ENCODE measurements around the gene DPH2. TPM values are rescaled to one million over a fixed set of nuclear protein-coding genes. Genes with fewer than 3 reads are reported as not detected.

DPH2 gene
- total RNA-seq, 2 donors from 2014 or later, result 21.4 to 31.0 TPM

- Mint-ChIP-seq H3K27ac (no peak overlapping the region), H3K27me3 (ENCODE audit: low read depth) (no peaks in the 10 kb centered on the region), H3K4me3 (peak overlapping the region; percentile 20 to 80), H3K36me3 (ENCODE audit: insufficient read depth in 2 of 2) (peaks cover 15 to 32% of the 10 kb centered on the region in 2 donors), H3K4me1 (ENCODE audit: low read depth) (peaks cover 63% of the 10 kb centered on the region), H3K9me3 (no peaks in the 10 kb centered on the region)
- DNase-seq, result no peak
- no peak for ATAC-seq (replicated peaks in 1 of 2)
Observed at GRCh38 chr1:43977376-43978263, 7.8 kb downstream of the DPH2 start.

GRCh38 chr1:43978264-43978550 lies 8.4 kb downstream of the DPH2 start:
- Mint-ChIP-seq H3K4me1 (ENCODE audit: low read depth) (peaks cover 59% of the 10 kb centered on the region), H3K9me3 (no peaks in the 10 kb centered on the region), H3K36me3 (ENCODE audit: insufficient read depth in 2 of 2) (peaks cover 15 to 30% of the 10 kb centered on the region in 2 donors), H3K27ac (no peak overlapping the region), H3K27me3 (ENCODE audit: low read depth) (no peaks in the 10 kb centered on the region), H3K4me3 (peak overlapping the region; percentile 20 to 80)
- DNase-seq (no peak), ATAC-seq (replicated peaks in 1 of 2) (no peak)

GRCh38 chr1:43978551-43979260 lies 8.9 kb downstream of the DPH2 start, which contains the start of gene B4GALT2:
B4GALT2 (plus strand) TSS chr1:43979210; CDS start chr1:43981161, 1,951 bp downstream.
- no peaks in the 10 kb centered on the region for H3K27me3 Mint-ChIP-seq (ENCODE audit: low read depth)
- DNase-seq (peak; percentile 56 to 69), ATAC-seq (replicated peaks in 1 of 2) (peak; percentile 8 to 25)
- H3K27ac Mint-ChIP-seq, result peak within 1 kb of the TSS; percentile 49
- peak within 1 kb of the TSS; percentile 88 for H3K4me3 Mint-ChIP-seq
- peaks cover 15 to 25% of the 10 kb centered on the region in 2 donors for H3K36me3 Mint-ChIP-seq (ENCODE audit: insufficient read depth in 2 of 2)
- H3K9me3 Mint-ChIP-seq, result no peaks in the 10 kb centered on the region
- peaks cover 54% of the 10 kb centered on the region for H3K4me1 Mint-ChIP-seq (ENCODE audit: low read depth)

GRCh38 chr1:43979261-43979527 lies 9.4 kb downstream of the DPH2 start:
- H3K36me3 Mint-ChIP-seq (ENCODE audit: insufficient read depth in 2 of 2), result peaks cover 15 to 25% of the 10 kb centered on the region in 2 donors
- no peak overlapping the region for H3K4me3 Mint-ChIP-seq
- no peak for DNase-seq
- no peak for ATAC-seq (replicated peaks in 1 of 2)
- H3K27ac Mint-ChIP-seq, result no peak overlapping the region
- H3K4me1 Mint-ChIP-seq (ENCODE audit: low read depth), result peaks cover 50% of the 10 kb centered on the region
- H3K27me3 Mint-ChIP-seq (ENCODE audit: low read depth), result no peaks in the 10 kb centered on the region
- H3K9me3 Mint-ChIP-seq, result no peaks in the 10 kb centered on the region

- peaks cover 47% of the 10 kb centered on the region for H3K4me1 Mint-ChIP-seq (ENCODE audit: low read depth)
- no peaks in the 10 kb centered on the region for H3K9me3 Mint-ChIP-seq
- peak overlapping the region; percentile 88 for H3K4me3 Mint-ChIP-seq
- DNase-seq (peak; percentile 50 to 52), ATAC-seq (replicated peaks in 1 of 2) (peak; percentile 23)
- peak overlapping the region; percentile 49 for H3K27ac Mint-ChIP-seq
- H3K27me3 Mint-ChIP-seq (ENCODE audit: low read depth), result no peaks in the 10 kb centered on the region
- H3K36me3 Mint-ChIP-seq (ENCODE audit: insufficient read depth in 2 of 2), result peaks cover 15 to 25% of the 10 kb centered on the region in 2 donors
Observed at GRCh38 chr1:43979528-43980254, 9.9 kb downstream of the DPH2 start.

- ATAC-seq (replicated peaks in 1 of 2), result no peak
- Mint-ChIP-seq H3K27me3 (ENCODE audit: low read depth) (no peaks in the 10 kb centered on the region), H3K9me3 (no peaks in the 10 kb centered on the region), H3K4me3 (peak overlapping the region; percentile 88), H3K36me3 (ENCODE audit: insufficient read depth in 2 of 2) (peaks cover 15 to 25% of the 10 kb centered on the region in 2 donors), H3K4me1 (ENCODE audit: low read depth) (peaks cover 46% of the 10 kb centered on the region), H3K27ac (no peak overlapping the region)
- no peak for DNase-seq
Observed at GRCh38 chr1:43980255-43981134, 10.7 kb downstream of the DPH2 start.

GRCh38 chr1:43981135-43981491 lies 11.3 kb downstream of the DPH2 start:
- DNase-seq, result no peak
- no peak for ATAC-seq (replicated peaks in 1 of 2)
- H3K36me3 Mint-ChIP-seq (ENCODE audit: insufficient read depth in 2 of 2), result peaks cover 15 to 25% of the 10 kb centered on the region in 2 donors
- no peaks in the 10 kb centered on the region for H3K27me3 Mint-ChIP-seq (ENCODE audit: low read depth)
- H3K4me3 Mint-ChIP-seq, result peak overlapping the region in 1 of 2 donors; percentile 88
- peaks cover 40% of the 10 kb centered on the region for H3K4me1 Mint-ChIP-seq (ENCODE audit: low read depth)
- H3K27ac Mint-ChIP-seq, result no peak overlapping the region
- H3K9me3 Mint-ChIP-seq, result no peaks in the 10 kb centered on the region

GRCh38 chr1:43981636-43982035 lies 11.8 kb downstream of the DPH2 start:
- peaks cover 12 to 22% of the 10 kb centered on the region in 2 donors for H3K36me3 Mint-ChIP-seq (ENCODE audit: insufficient read depth in 2 of 2)
- ATAC-seq (replicated peaks in 1 of 2) (no peak), DNase-seq (no peak)
- peaks cover 35% of the 10 kb centered on the region for H3K4me1 Mint-ChIP-seq (ENCODE audit: low read depth)
- H3K9me3 Mint-ChIP-seq, result no peaks in the 10 kb centered on the region
- H3K27ac Mint-ChIP-seq, result no peak overlapping the region
- H3K27me3 Mint-ChIP-seq (ENCODE audit: low read depth), result no peaks in the 10 kb centered on the region
- no peak overlapping the region for H3K4me3 Mint-ChIP-seq

- no peak for ATAC-seq (replicated peaks in 1 of 2)
- Mint-ChIP-seq H3K36me3 (ENCODE audit: insufficient read depth in 2 of 2) (peaks cover 11 to 16% of the 10 kb centered on the region in 2 donors), H3K27ac (no peak overlapping the region), H3K4me3 (no peak overlapping the region), H3K27me3 (ENCODE audit: low read depth) (no peaks in the 10 kb centered on the region), H3K9me3 (no peaks in the 10 kb centered on the region), H3K4me1 (ENCODE audit: low read depth) (peaks cover 29% of the 10 kb centered on the region)
- DNase-seq, result no peak
Observed at GRCh38 chr1:43982241-43982640, 12.4 kb downstream of the DPH2 start.

GRCh38 chr1:43982808-43983207 lies 13.0 kb downstream of the DPH2 start:
- Mint-ChIP-seq H3K9me3 (no peaks in the 10 kb centered on the region), H3K27me3 (ENCODE audit: low read depth) (no peaks in the 10 kb centered on the region)

GRCh38 chr1:43983253-43983899 lies 13.6 kb downstream of the DPH2 start:
- no peak overlapping the region for H3K27ac Mint-ChIP-seq
- peaks cover 17% of the 10 kb centered on the region for H3K4me1 Mint-ChIP-seq (ENCODE audit: low read depth)

More at GRCh38 chr1:43982808-43983207, 13.0 kb downstream of the DPH2 start:
- DNase-seq (no peak), ATAC-seq (replicated peaks in 1 of 2) (no peak)
- Mint-ChIP-seq H3K4me1 (ENCODE audit: low read depth) (peaks cover 23% of the 10 kb centered on the region), H3K4me3 (no peak overlapping the region), H3K36me3 (ENCODE audit: insufficient read depth in 2 of 2) (peaks cover 5 to 10% of the 10 kb centered on the region in 2 donors), H3K27ac (no peak overlapping the region)

GRCh38 chr1:43984855-43985254 lies 15.0 kb downstream of the DPH2 start:
- no peak for DNase-seq
- no peak overlapping the region for H3K27ac Mint-ChIP-seq
- no peaks in the 10 kb centered on the region for H3K27me3 Mint-ChIP-seq (ENCODE audit: low read depth)
- peaks cover 11% of the 10 kb centered on the region for H3K4me1 Mint-ChIP-seq (ENCODE audit: low read depth)
- no peak for ATAC-seq (replicated peaks in 1 of 2)
- no peak overlapping the region for H3K4me3 Mint-ChIP-seq
- H3K9me3 Mint-ChIP-seq, result no peaks in the 10 kb centered on the region
- peaks cover 3 to 5% of the 10 kb centered on the region in 2 donors for H3K36me3 Mint-ChIP-seq (ENCODE audit: insufficient read depth in 2 of 2)

More at GRCh38 chr1:43983253-43983899, 13.6 kb downstream of the DPH2 start:
- no peak for DNase-seq
- Mint-ChIP-seq H3K4me3 (no peak overlapping the region), H3K9me3 (no peaks in the 10 kb centered on the region), H3K27me3 (ENCODE audit: low read depth) (no peaks in the 10 kb centered on the region), H3K36me3 (ENCODE audit: insufficient read depth in 2 of 2) (peaks cover 4 to 9% of the 10 kb centered on the region in 2 donors)
- ATAC-seq (replicated peaks in 1 of 2), result no peak

Measured in activated T-cell treated with anti-CD3 and anti-CD28 coated beads, Interleukin-2, amount 50 U/mL, for 72 hours (primary cell).